Heart right ventricle (tissue), 16 donors: ENCODE results near the gene FHOD3. TPM values are rescaled to one million over a fixed set of nuclear protein-coding genes. Genes with fewer than 3 reads are reported as not detected.

Experiments used
- ATAC-seq, 8 donors: fragments of 200-7000 bp; cut with Tn5 transposase; one replicate each; pipeline ENCODE4 v1.9.1; 2020; ENCODE audit warnings: mild to moderate bottlenecking in 8 of 8, moderate library complexity in 8 of 8, moderate number of reproducible peaks in 1 of 8
- DNase-seq, 2 donors: peaks; one replicate each; pipeline ENCODE4 v3.0.0-alpha.2; 2020
- H3K27ac ChIP-seq, 10 donors: fragments of 200-600 bp; sonication (generic) in 2 of 10; one replicate each; pipeline versions ENCODE4 v1.5.0 to v1.8.0; 2020 to 2022; ENCODE audit warnings: mild to moderate bottlenecking in 3 of 10
- H3K27me3 ChIP-seq, 7 donors: fragments of 200-600 bp; one replicate each; pipeline ENCODE4 v1.8.0; 2021 to 2022; ENCODE audit warnings: mild to moderate bottlenecking in 2 of 7
- H3K36me3 ChIP-seq, 9 donors: fragments of 200-600 bp; sonication (generic) in 1 of 9; one replicate each; pipeline versions ENCODE4 v1.5.0 to v1.8.0; 2020 to 2022; ENCODE audit warnings: mild to moderate bottlenecking in 2 of 9
- H3K4me1 ChIP-seq, 9 donors: fragments of 200-600 bp; sonication (generic) in 1 of 9; one replicate each; pipeline versions ENCODE4 v1.5.0 to v1.8.0; 2020 to 2022; ENCODE audit warnings: mild to moderate bottlenecking in 4 of 9
- H3K4me3 ChIP-seq, 10 donors: fragments of 200-600 bp; sonication (generic) in 2 of 10; one replicate each; pipeline versions ENCODE4 v1.5.0 to v1.8.0; 2020 to 2022; ENCODE audit warnings: mild to moderate bottlenecking in 7 of 10, moderate library complexity in 2 of 10
- H3K9me3 ChIP-seq, 11 donors: fragments of 200-600 bp in 10 of 11; sonication (generic) in 2 of 11; one replicate each; pipeline versions ENCODE4 v1.5.0 to v1.8.0; 2013 to 2022; ENCODE audit warnings: mild to moderate bottlenecking in 2 of 11, control low read depth in 1 of 11, moderate library complexity in 1 of 11
- WGBS, 2 donors: extraction: QIAGEN DNeasy Blood & Tissue Kit; methylation state at CpG; one replicate each; pipeline ENCODE4 v1.1.7; 2013; ENCODE audit warnings: inconsistent platforms in 1 of 2; 5-methylcytosine and 5-hydroxymethylcytosine counted together
- intact Hi-C, 10 donors: fragments of 100-400 bp; cut with DNase I; formaldehyde crosslinking; loops; one replicate each; pipeline versions ENCODE4 v1.11.1 to v1.14.2; 2022
- polyA plus RNA-seq, 2 donors: library from polyadenylated mRNA; stranded (reverse); fragments of 200-250 nt; gene quantifications; one replicate each; pipeline ENCODE4 v1.2.3, GENCODE V29; 2013
- total RNA-seq, 10 donors: library from RNA; stranded (reverse); fragmentation: NEBNext Ultra II Directional in 3 of 10; extraction: Animal tissue kit (Norgen Biotek cat#: 25700) in 3 of 10; gene quantifications; one replicate each; pipeline versions ENCODE4 v1.2.1 to v1.2.4, GENCODE V29; 2021 to 2023
- TF ChIP-seq, protein P1 (sequence below), 9 donors: fragments of 200-600 bp; sonication (generic) in 2 of 9; IDR thresholded peaks; one replicate each; pipeline versions ENCODE4 v1.5.0 to v1.8.0; 2021 to 2022; ENCODE audit warnings: antibody characterized with exemption in 9 of 9, mild to moderate bottlenecking in 5 of 9, moderate library complexity in 1 of 9
- donor health status: Arrhythmogenic right ventricular cardiomyopathy.
- donor health status: ischemic (EF 13 %, LVEDD 7.1; RV severe dilation, severe dysfunction).
- donor health status: healthy with polysubstance abuse.
- donor health status: DM: no; HTN: yes; CAD: no.
- donor health status: DM: no; HTN: no; CAD: no.
- donor health status: ischemic (EF 25% LVEDD 6.9; RV normal size, moderate dysfunction).
- donor health status: ischemic (EF 25% LVEDD 5.7; RV mildly dilated, moderate dysfunction).
- donor health status: healthy.
- donor health status: DM: yes; HTN: yes; CAD: no.
- donor health status: Ischemic cardiomyopathy.
- donor health status: ischemic (EF 35%, LVEDD 5.7; RV mildly dilated, moderate dysfunction).
- donor health status: nonischemic (EF 11% LVEDD 7.7; RV severe dilation, severe dysfunction).
- donor health status: DM: yes; HTN: yes; CAD: no.
- donor health status: PGD.
- donor health status: ischemic (EF 29% LVEDD 5.4; RV normal size, mild dysfunction).
- donor health status: nonischemic (EF 23%, LVEDD 6.1; RV moderate dilation, normal function).

Gene FHOD3
- total and polyA plus RNA-seq, 12 donors = 81.8 to 484 (median 356) TPM

DNA sequence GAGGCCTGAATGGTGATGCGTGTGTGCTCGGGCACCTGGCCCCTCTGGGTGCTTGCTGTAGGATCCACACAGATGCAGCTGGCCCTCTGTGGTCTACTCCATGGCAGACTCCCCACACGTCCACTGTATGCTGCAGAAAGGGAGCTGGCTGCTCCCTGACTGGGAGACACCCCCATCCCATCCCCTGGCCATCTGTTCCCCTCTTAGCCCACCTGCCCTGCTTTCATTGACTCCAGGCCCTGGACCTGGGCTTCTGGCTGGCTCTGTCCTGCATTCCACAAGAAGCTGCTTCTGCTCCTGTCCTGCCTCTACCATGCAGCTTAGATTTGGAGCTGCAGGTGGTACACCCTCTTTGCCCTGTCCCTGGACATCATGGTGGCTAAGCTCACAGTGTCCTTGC lies 80.1 kb downstream of the FHOD3 start:
- H3K4me1 ChIP-seq = peaks cover 3 to 96% (median 44%) of the 10 kb centered on the region in 9 donors
- peak in 1 of 8 donors; percentile 14 for ATAC-seq
- 76 to 83% methylated on average over 3 of the region's 3 CpGs for WGBS, 2 donors

DNA sequence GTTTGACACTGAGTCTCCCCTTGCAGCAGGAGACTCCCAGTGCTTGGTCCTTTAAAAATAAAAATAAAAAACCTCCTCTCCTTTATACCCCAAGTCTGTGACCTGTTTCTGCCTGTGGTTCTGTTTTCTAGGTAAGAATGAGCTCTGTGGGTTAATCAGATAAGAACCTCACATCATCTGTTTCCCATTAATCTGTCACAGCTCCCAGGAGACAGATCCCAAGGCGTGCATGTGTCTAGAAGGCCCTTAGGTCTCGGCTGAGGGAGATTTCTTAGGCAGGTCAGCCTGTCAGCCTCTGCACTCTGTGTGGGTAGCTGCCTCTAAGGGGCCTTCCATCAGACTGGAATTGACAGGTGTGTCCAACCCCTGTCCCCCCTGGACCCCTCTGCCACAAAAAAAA lies 80.7 kb downstream of the FHOD3 start:
- DNase-seq (no peak), ATAC-seq (no peak)
- H3K36me3 ChIP-seq = no peaks in the 10 kb centered on the region
- WGBS, 2 donors = 49 to 56% methylated on average over 2 of the region's 2 CpGs
- peak overlapping the region in 6 of 10 donors; percentile 30 to 82 (median 65) for H3K27ac ChIP-seq
- peaks cover 2 to 96% (median 39%) of the 10 kb centered on the region in 9 donors for H3K4me1 ChIP-seq
- intact Hi-C loops = loop anchor here in 1 of 10 donors (10.0 kb wide), 1 partner anchor 83 kb away; the partner anchor contains the start of gene FHOD3
- no peak overlapping the region for H3K4me3 ChIP-seq
- peaks cover 0 to 4% (median 0%) of the 10 kb centered on the region in 7 donors for H3K27me3 ChIP-seq
- TF ChIP-seq, protein P1, sequence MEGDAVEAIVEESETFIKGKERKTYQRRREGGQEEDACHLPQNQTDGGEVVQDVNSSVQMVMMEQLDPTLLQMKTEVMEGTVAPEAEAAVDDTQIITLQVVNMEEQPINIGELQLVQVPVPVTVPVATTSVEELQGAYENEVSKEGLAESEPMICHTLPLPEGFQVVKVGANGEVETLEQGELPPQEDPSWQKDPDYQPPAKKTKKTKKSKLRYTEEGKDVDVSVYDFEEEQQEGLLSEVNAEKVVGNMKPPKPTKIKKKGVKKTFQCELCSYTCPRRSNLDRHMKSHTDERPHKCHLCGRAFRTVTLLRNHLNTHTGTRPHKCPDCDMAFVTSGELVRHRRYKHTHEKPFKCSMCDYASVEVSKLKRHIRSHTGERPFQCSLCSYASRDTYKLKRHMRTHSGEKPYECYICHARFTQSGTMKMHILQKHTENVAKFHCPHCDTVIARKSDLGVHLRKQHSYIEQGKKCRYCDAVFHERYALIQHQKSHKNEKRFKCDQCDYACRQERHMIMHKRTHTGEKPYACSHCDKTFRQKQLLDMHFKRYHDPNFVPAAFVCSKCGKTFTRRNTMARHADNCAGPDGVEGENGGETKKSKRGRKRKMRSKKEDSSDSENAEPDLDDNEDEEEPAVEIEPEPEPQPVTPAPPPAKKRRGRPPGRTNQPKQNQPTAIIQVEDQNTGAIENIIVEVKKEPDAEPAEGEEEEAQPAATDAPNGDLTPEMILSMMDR (IDR thresholded peaks at IDR 0.05) = no peak
- H3K9me3 ChIP-seq = no peaks in the 10 kb centered on the region

More for the DNA sequence above, 80.1 kb downstream of the FHOD3 start:
- Histone ChIP-seq H3K9me3 (no peaks in the 10 kb centered on the region), H3K36me3 (no peaks in the 10 kb centered on the region), H3K27me3 (peaks cover 0 to 4% (median 0%) of the 10 kb centered on the region in 7 donors), H3K27ac (peak overlapping the region in 4 of 10 donors; percentile 30 to 82 (median 36)), H3K4me3 (no peak overlapping the region)
- no peak for DNase-seq
- TF ChIP-seq, protein P1 (IDR thresholded peaks at IDR 0.05) = no peak
- intact Hi-C loops = loop anchor here in 1 of 10 donors (10.0 kb wide), 1 partner anchor 83 kb away; the partner anchor contains the start of gene FHOD3

DNA sequence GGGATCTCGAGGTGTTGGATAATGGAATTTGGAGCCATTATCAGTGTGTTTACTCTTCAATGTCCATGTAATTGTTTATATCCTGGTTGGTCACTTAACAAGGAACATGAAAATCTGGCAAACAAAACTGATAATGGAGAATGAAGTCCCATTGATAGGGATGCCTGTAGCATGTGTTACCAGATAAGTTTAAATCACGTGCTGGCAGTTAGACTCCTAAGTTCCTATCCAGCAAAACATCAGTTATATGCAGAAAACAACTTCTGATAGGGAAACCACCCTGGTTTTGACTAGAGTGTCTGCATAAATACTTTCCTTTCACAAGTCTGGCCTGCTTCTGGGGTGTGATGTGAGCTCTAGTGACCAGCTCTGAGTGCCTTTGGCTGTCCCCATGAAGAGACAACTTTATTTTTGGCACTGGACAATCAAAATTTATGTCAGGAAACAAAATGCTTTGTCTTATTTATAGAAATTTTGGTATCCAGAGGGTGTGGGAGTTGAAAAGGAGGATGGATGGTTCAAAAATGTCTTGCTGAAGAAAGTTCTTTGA lies 82.0 kb downstream of the FHOD3 start:
- H3K27ac ChIP-seq = peak overlapping the region in 8 of 10 donors; percentile 7 to 82 (median 65)
- intact Hi-C loops = loop anchor here in 1 of 10 donors (10.0 kb wide), 1 partner anchor 85 kb away; the partner anchor contains the start of gene FHOD3

DNA sequence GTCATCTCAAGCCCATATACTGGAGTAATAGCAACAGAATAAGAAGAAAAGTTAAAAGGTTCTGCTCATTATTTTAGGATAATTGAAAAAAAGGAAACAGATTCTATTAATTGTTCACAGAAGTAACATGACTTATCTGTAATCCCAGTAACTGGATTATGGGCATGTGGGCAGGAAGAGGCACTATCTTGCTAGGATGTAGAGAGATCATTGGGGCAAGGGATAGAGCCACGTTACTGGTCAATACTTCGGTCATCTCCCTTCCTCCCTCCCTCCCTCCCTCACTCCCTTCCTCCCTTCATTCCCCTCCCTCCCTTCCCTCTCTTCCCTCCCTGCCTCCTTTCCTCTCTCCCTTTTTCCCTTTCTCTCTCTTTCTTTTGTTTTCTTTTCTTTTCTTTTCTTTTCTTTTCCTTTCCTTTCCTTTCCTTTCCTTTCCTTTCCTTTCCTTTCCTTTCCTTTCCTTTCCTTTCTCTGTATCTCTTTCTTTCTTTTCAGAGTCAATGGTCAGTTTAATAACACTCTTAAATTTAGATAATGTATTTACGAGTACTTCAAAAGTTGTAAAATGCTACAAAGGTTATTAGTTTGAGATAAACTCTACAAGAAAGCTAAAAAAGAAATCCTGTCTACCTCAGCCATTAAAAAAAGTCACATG lies 82.8 kb downstream of the FHOD3 start:
- ATAC-seq (no peak), DNase-seq (no peak)
- TF ChIP-seq, protein P1 (IDR thresholded peaks at IDR 0.05) = no peak
- Histone ChIP-seq H3K4me3 (no peak overlapping the region), H3K27ac (peak overlapping the region in 8 of 10 donors; percentile 17 to 82 (median 65)), H3K9me3 (no peaks in the 10 kb centered on the region), H3K36me3 (no peaks in the 10 kb centered on the region), H3K27me3 (peaks cover 0 to 3% (median 0%) of the 10 kb centered on the region in 7 donors), H3K4me1 (peaks cover 0 to 92% (median 33%) of the 10 kb centered on the region in 9 donors)
- intact Hi-C loops = loop anchor here in 1 of 10 donors (10.0 kb wide), 1 partner anchor 85 kb away; no protein-coding TSS in a partner anchor
- WGBS, 2 donors = 43 to 49% methylated on average over 3 of the region's 3 CpGs

More for the DNA sequence above, 82.0 kb downstream of the FHOD3 start:
- WGBS, 2 donors = 19 to 31% methylated on average over 2 of the region's 2 CpGs
- DNase-seq (peak in 1 of 2 donors; percentile 41), ATAC-seq (peak; percentile 41 to 86 (median 58))
- peaks cover 0 to 4% (median 0%) of the 10 kb centered on the region in 7 donors for H3K27me3 ChIP-seq
- no peaks in the 10 kb centered on the region for H3K36me3 ChIP-seq
- TF ChIP-seq, protein P1 (IDR thresholded peaks at IDR 0.05) = no peak
- H3K4me3 ChIP-seq = no peak overlapping the region
- peaks cover 0 to 94% (median 35%) of the 10 kb centered on the region in 9 donors for H3K4me1 ChIP-seq
- H3K9me3 ChIP-seq = no peaks in the 10 kb centered on the region
